ENCODE results near the gene TDO2.

TDO2 gene

DNA sequence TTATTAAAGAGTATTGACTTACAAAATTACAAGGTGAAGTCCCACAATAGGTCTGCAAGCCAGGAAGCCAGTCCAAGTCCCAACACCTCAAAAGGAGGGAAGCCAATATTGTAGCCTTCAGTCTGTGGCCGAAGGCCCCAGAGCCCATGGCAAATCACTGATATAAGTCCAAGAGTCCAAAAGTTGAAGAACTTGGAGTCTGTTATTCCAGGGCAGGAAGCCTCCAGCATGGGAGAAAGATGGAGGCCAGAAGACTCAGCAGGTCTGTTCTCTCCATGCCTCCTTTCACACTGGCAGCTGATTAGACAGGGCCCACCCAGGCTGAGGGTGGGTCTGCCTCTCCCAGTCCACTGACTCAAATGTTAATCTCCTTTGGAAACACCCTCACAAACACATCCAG lies 18.1 kb downstream of the TDO2 start:
- TF ChIP-seq EZH2 (IDR thresholded peaks at IDR 0.05; ENCODE audit: borderline replicate concordance, low read depth, low read length, severe bottlenecking) = no peak
- TF ChIP-seq, protein P1, sequence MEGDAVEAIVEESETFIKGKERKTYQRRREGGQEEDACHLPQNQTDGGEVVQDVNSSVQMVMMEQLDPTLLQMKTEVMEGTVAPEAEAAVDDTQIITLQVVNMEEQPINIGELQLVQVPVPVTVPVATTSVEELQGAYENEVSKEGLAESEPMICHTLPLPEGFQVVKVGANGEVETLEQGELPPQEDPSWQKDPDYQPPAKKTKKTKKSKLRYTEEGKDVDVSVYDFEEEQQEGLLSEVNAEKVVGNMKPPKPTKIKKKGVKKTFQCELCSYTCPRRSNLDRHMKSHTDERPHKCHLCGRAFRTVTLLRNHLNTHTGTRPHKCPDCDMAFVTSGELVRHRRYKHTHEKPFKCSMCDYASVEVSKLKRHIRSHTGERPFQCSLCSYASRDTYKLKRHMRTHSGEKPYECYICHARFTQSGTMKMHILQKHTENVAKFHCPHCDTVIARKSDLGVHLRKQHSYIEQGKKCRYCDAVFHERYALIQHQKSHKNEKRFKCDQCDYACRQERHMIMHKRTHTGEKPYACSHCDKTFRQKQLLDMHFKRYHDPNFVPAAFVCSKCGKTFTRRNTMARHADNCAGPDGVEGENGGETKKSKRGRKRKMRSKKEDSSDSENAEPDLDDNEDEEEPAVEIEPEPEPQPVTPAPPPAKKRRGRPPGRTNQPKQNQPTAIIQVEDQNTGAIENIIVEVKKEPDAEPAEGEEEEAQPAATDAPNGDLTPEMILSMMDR (IDR thresholded peaks at IDR 0.05; ENCODE audit: borderline replicate concordance, extremely low read depth, low read length, poor library complexity, severe bottlenecking) = no peak
- no peak for ATAC-seq (ENCODE audit: insufficient read depth, low read depth)

DNA sequence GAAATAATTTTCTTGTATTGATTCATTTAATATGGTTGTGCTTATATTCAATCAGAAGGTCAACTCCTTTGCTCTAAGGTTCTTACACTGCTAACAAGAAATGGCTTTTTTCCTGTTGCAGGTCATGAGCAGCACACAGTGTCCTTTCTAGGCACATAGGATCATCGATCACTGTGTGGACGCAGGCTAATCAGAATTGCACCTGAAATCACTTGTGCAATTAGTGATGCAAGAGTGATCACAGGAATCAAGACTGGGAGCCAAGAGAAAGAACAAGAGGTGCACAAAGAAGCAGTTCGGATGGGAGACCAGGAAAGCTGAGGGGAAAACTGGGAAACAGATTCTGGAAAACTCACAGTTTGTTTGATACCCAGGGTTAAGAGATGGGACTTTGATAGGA lies 21.1 kb downstream of the TDO2 start:
- no peaks in the 10 kb centered on the region for H4K20me1 ChIP-seq (ENCODE audit: insufficient read depth, low read length)

More for the DNA sequence above, 18.1 kb downstream of the TDO2 start:
- Histone ChIP-seq H4K20me1 (ENCODE audit: insufficient read depth, low read length) (no peaks in the 10 kb centered on the region), H3K79me2 (ENCODE audit: insufficient read depth, low read length) (no peaks in the 10 kb centered on the region), H3K4me1 (ENCODE audit: insufficient read depth, low read length) (no peaks in the 10 kb centered on the region), H3K27ac (ENCODE audit: low read length) (no peak overlapping the region), H3K4me3 (ENCODE audit: low read depth in 1 of 2, low read length in 2 of 2) (no peak overlapping the region), H3K27me3 (ENCODE audit: insufficient read depth, low read length, poor library complexity) (no peaks in the 10 kb centered on the region), H2AFZ (ENCODE audit: low read depth, low read length) (no peak overlapping the region), H3K9ac (ENCODE audit: low read depth, low read length) (no peak overlapping the region), H3K4me2 (ENCODE audit: insufficient read depth, low read length) (no peak overlapping the region), H3K36me3 (ENCODE audit: insufficient read depth, low read length) (no peaks in the 10 kb centered on the region), H3K9me3 (ENCODE audit: insufficient read depth, low read length, severe bottlenecking) (no peaks in the 10 kb centered on the region)
- no peak for DNase-seq

GRCh38 chr4:155929833-155930232 lies 26.3 kb downstream of the TDO2 start:
- no peaks in the 10 kb centered on the region for H3K9me3 ChIP-seq (ENCODE audit: insufficient read depth, low read length, severe bottlenecking)
- DNase-seq (no peak), ATAC-seq (ENCODE audit: insufficient read depth, low read depth) (no peak)
- TF ChIP-seq, protein P1 (IDR thresholded peaks at IDR 0.05; ENCODE audit: borderline replicate concordance, extremely low read depth, low read length, poor library complexity, severe bottlenecking) = no peak
- no peak for TF ChIP-seq EZH2 (IDR thresholded peaks at IDR 0.05; ENCODE audit: borderline replicate concordance, low read depth, low read length, severe bottlenecking)
- no peaks in the 10 kb centered on the region for H3K36me3 ChIP-seq (ENCODE audit: insufficient read depth, low read length)
- no peaks in the 10 kb centered on the region for H4K20me1 ChIP-seq (ENCODE audit: insufficient read depth, low read length)
- no peak overlapping the region for H3K4me3 ChIP-seq (ENCODE audit: low read depth in 1 of 2, low read length in 2 of 2)
- no peaks in the 10 kb centered on the region for H3K79me2 ChIP-seq (ENCODE audit: insufficient read depth, low read length)
- no peaks in the 10 kb centered on the region for H3K27me3 ChIP-seq (ENCODE audit: insufficient read depth, low read length, poor library complexity)
- H3K4me2 ChIP-seq (ENCODE audit: insufficient read depth, low read length) = no peak overlapping the region
- no peak overlapping the region for H2AFZ ChIP-seq (ENCODE audit: low read depth, low read length)
- no peak overlapping the region for H3K27ac ChIP-seq (ENCODE audit: low read length)
- H3K9ac ChIP-seq (ENCODE audit: low read depth, low read length) = no peak overlapping the region
- H3K4me1 ChIP-seq (ENCODE audit: insufficient read depth, low read length) = no peaks in the 10 kb centered on the region

More for the DNA sequence above, 21.1 kb downstream of the TDO2 start:
- no peaks in the 10 kb centered on the region for H3K79me2 ChIP-seq (ENCODE audit: insufficient read depth, low read length)
- no peak overlapping the region for H3K9ac ChIP-seq (ENCODE audit: low read depth, low read length)
- no peaks in the 10 kb centered on the region for H3K36me3 ChIP-seq (ENCODE audit: insufficient read depth, low read length)
- DNase-seq (no peak), ATAC-seq (ENCODE audit: insufficient read depth, low read depth) (no peak)
- no peak overlapping the region for H3K4me2 ChIP-seq (ENCODE audit: insufficient read depth, low read length)
- no peak for TF ChIP-seq EZH2 (IDR thresholded peaks at IDR 0.05; ENCODE audit: borderline replicate concordance, low read depth, low read length, severe bottlenecking)
- TF ChIP-seq, protein P1 (IDR thresholded peaks at IDR 0.05; ENCODE audit: borderline replicate concordance, extremely low read depth, low read length, poor library complexity, severe bottlenecking) = no peak
- no peak overlapping the region for H2AFZ ChIP-seq (ENCODE audit: low read depth, low read length)
- no peaks in the 10 kb centered on the region for H3K27me3 ChIP-seq (ENCODE audit: insufficient read depth, low read length, poor library complexity)
- H3K4me1 ChIP-seq (ENCODE audit: insufficient read depth, low read length) = no peaks in the 10 kb centered on the region
- no peak overlapping the region for H3K4me3 ChIP-seq (ENCODE audit: low read depth in 1 of 2, low read length in 2 of 2)
- H3K27ac ChIP-seq (ENCODE audit: low read length) = no peak overlapping the region
- no peaks in the 10 kb centered on the region for H3K9me3 ChIP-seq (ENCODE audit: insufficient read depth, low read length, severe bottlenecking)

DNA sequence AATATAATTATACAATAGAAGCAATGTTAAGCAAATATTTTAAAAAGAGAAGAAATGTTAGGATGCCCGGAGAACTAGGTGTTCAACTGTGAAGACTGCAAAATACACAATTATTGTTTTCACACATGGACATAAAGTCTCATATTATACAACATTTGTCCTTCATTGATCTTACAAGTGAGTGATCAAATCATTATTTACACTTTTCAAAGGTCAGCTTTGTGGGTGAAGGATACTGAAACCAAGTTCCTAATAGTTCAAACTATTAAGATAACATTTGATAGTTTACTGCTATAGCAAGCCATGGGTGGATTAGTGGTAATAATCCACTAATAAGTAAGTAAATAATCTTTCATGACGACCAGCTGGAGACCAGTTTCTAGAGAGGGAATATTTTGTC lies 26.8 kb downstream of the TDO2 start:
- DNase-seq = no peak
- Histone ChIP-seq H3K79me2 (ENCODE audit: insufficient read depth, low read length) (no peaks in the 10 kb centered on the region), H3K9me3 (ENCODE audit: insufficient read depth, low read length, severe bottlenecking) (no peaks in the 10 kb centered on the region), H4K20me1 (ENCODE audit: insufficient read depth, low read length) (no peaks in the 10 kb centered on the region), H2AFZ (ENCODE audit: low read depth, low read length) (no peak overlapping the region), H3K4me2 (ENCODE audit: insufficient read depth, low read length) (no peak overlapping the region), H3K9ac (ENCODE audit: low read depth, low read length) (no peak overlapping the region), H3K4me1 (ENCODE audit: insufficient read depth, low read length) (no peaks in the 10 kb centered on the region), H3K27ac (ENCODE audit: low read length) (no peak overlapping the region), H3K27me3 (ENCODE audit: insufficient read depth, low read length, poor library complexity) (no peaks in the 10 kb centered on the region), H3K36me3 (ENCODE audit: insufficient read depth, low read length) (no peaks in the 10 kb centered on the region), H3K4me3 (ENCODE audit: low read depth in 1 of 2, low read length in 2 of 2) (no peak overlapping the region)
- no peak for ATAC-seq (ENCODE audit: insufficient read depth, low read depth)
- TF ChIP-seq, protein P1 (IDR thresholded peaks at IDR 0.05; ENCODE audit: borderline replicate concordance, extremely low read depth, low read length, poor library complexity, severe bottlenecking) = no peak
- no peak for TF ChIP-seq EZH2 (IDR thresholded peaks at IDR 0.05; ENCODE audit: borderline replicate concordance, low read depth, low read length, severe bottlenecking)
